Measurements from ENCODE around the gene KIAA1217.

The KIAA1217 gene

GRCh38 chr10:24241536-24242040 lies 32.6 kb downstream of the KIAA1217 start:
- no peak for DNase-seq
- ATAC-seq, result no peak

- ATAC-seq (no peak), DNase-seq (no peak)
These were observed 33.6 kb downstream of the KIAA1217 start for GRCh38 chr10:24242562-24242961.

- DNase-seq (no peak), ATAC-seq (no peak)
These were observed 37.4 kb downstream of the KIAA1217 start for GRCh38 chr10:24246365-24246764.

GRCh38 chr10:24247841-24248240 lies 38.9 kb downstream of the KIAA1217 start:
- ATAC-seq, result no peak
- DNase-seq, result no peak

- ATAC-seq (no peak), DNase-seq (no peak)
These were observed 41.0 kb downstream of the KIAA1217 start for GRCh38 chr10:24249829-24250415.

- ATAC-seq, result no peak
- DNase-seq, result no peak
These were observed 42.6 kb downstream of the KIAA1217 start for GRCh38 chr10:24251547-24251946.

GRCh38 chr10:24254180-24254579 lies 45.2 kb downstream of the KIAA1217 start:
- DNase-seq (no peak), ATAC-seq (no peak)

- no peak for ATAC-seq
These were observed 46.4 kb downstream of the KIAA1217 start for GRCh38 chr10:24255115-24255880.

GRCh38 chr10:24255881-24256311 lies 47.0 kb downstream of the KIAA1217 start:
- DNase-seq (no peak), ATAC-seq (no peak)

More at GRCh38 chr10:24255115-24255880, 46.4 kb downstream of the KIAA1217 start:
- no peak for DNase-seq

- DNase-seq, result no peak
These were observed 47.7 kb downstream of the KIAA1217 start for GRCh38 chr10:24256619-24257107.

GRCh38 chr10:24257588-24257987 lies 48.6 kb downstream of the KIAA1217 start:
- ATAC-seq (no peak), DNase-seq (no peak)

More at GRCh38 chr10:24256619-24257107, 47.7 kb downstream of the KIAA1217 start:
- no peak for ATAC-seq

GRCh38 chr10:24259365-24260130 lies 50.6 kb downstream of the KIAA1217 start:
- ATAC-seq (no peak), DNase-seq (no peak)

- ATAC-seq (no peak), DNase-seq (no peak)
These were observed 52.7 kb downstream of the KIAA1217 start for GRCh38 chr10:24261627-24262026.

GRCh38 chr10:24262929-24263590 lies 54.1 kb downstream of the KIAA1217 start:
- DNase-seq (no peak), ATAC-seq (no peak)

- ATAC-seq, result no peak
- DNase-seq, result no peak
These were observed 60.5 kb downstream of the KIAA1217 start for GRCh38 chr10:24269476-24269875.

- ATAC-seq (no peak), DNase-seq (no peak)
These were observed 63.4 kb downstream of the KIAA1217 start for GRCh38 chr10:24272374-24272773.

GRCh38 chr10:24277277-24277676 lies 68.3 kb downstream of the KIAA1217 start:
- ATAC-seq (no peak), DNase-seq (no peak)

GRCh38 chr10:24277771-24278170 lies 68.8 kb downstream of the KIAA1217 start:
- ATAC-seq (no peak), DNase-seq (no peak)

- ATAC-seq, result no peak
- no peak for DNase-seq
These were observed 69.4 kb downstream of the KIAA1217 start for GRCh38 chr10:24278176-24278889.

GRCh38 chr10:24279166-24279565 lies 70.2 kb downstream of the KIAA1217 start:
- no peak for ATAC-seq
- no peak for DNase-seq

GRCh38 chr10:24287559-24288195 lies 78.7 kb downstream of the KIAA1217 start:
- ATAC-seq (no peak), DNase-seq (no peak)

All from stimulated activated naive CD8-positive, alpha-beta T cell treated with anti-CD3 and anti-CD28 coated beads, Interleukin-15, Interleukin-2, amounts not matched to agents 100 U/mL and 50 U/mL, for 24 hours (primary cell).